Astrocyte (in vitro differentiated cells and primary cell): ENCODE measurements around the gene PSD4. TPM values are rescaled to one million over a fixed set of nuclear protein-coding genes. Genes with fewer than 3 reads are reported as not detected.

Experiments used
- DNase-seq: peaks from one replicate; pipeline ENCODE4 v3.0.0-alpha.2; 2010; ENCODE audit warnings: low read depth
- FAIRE-seq: peaks from 2 replicates; lab custom pipeline; 2011; peaks lifted over from hg19 to GRCh38; lab: Jason Lieb, UNC
- H2AFZ ChIP-seq: 2 replicates; pipeline ENCODE4 v1.6.0; 2012; ENCODE audit warnings: low read depth, low read length, inconsistent platforms
- H3K27ac ChIP-seq: 2 replicates; pipeline ENCODE4 v1.5.1; 2011; ENCODE audit warnings: low read depth, low read length, inconsistent platforms
- H3K27me3 ChIP-seq: 2 replicates; pipeline ENCODE4 v1.6.0; 2011; ENCODE audit warnings: low read length, inconsistent platforms; ENCODE audit not compliant: insufficient read depth
- H3K36me3 ChIP-seq: 2 replicates; pipeline ENCODE4 v1.5.1; 2011; ENCODE audit warnings: low read length, inconsistent platforms; ENCODE audit not compliant: insufficient read depth
- H3K4me1 ChIP-seq: 2 replicates; pipeline ENCODE4 v1.5.1; 2011; ENCODE audit warnings: low read length, inconsistent platforms; ENCODE audit not compliant: insufficient read depth
- H3K4me2 ChIP-seq: 2 replicates; pipeline ENCODE4 v1.6.0; 2012; ENCODE audit warnings: low read length, inconsistent platforms
- H3K4me3 ChIP-seq: 2 replicates; pipeline ENCODE4 v1.5.1; 2011; ENCODE audit warnings: low read depth, mild to moderate bottlenecking, low read length, inconsistent platforms; ENCODE audit not compliant: insufficient read depth
- H3K79me2 ChIP-seq: 2 replicates; pipeline ENCODE4 v1.6.0; 2012; ENCODE audit warnings: mild to moderate bottlenecking, low read length, inconsistent platforms; ENCODE audit not compliant: insufficient read depth
- H3K9ac ChIP-seq: 2 replicates; pipeline ENCODE4 v1.6.0; 2012; ENCODE audit warnings: mild to moderate bottlenecking, low read length, inconsistent platforms
- H3K9me3 ChIP-seq: 2 replicates; pipeline ENCODE4 v1.5.1; 2012; ENCODE audit warnings: low read depth, mild to moderate bottlenecking, low read length, inconsistent platforms; ENCODE audit not compliant: insufficient read depth
- H4K20me1 ChIP-seq: 2 replicates; pipeline ENCODE4 v1.6.0; 2012; ENCODE audit warnings: low read length, inconsistent platforms; ENCODE audit not compliant: insufficient read depth
- H3K27ac Mint-ChIP-seq: one replicate; pipeline ENCODE4 v1.8.0; 2021; ENCODE audit warnings: mild to moderate bottlenecking, mixed read lengths; ENCODE audit not compliant: unreplicated experiment
- H3K27me3 Mint-ChIP-seq: one replicate; pipeline ENCODE4 v1.8.0; 2021; ENCODE audit warnings: low read depth, mixed read lengths; ENCODE audit not compliant: unreplicated experiment
- H3K36me3 Mint-ChIP-seq: one replicate; pipeline ENCODE4 v1.8.0; 2021; ENCODE audit warnings: low read depth, mixed read lengths; ENCODE audit not compliant: unreplicated experiment
- H3K4me1 Mint-ChIP-seq: one replicate; pipeline ENCODE4 v1.8.0; 2021; ENCODE audit warnings: low read depth, mixed read lengths; ENCODE audit not compliant: unreplicated experiment
- H3K4me3 Mint-ChIP-seq: one replicate; pipeline ENCODE4 v1.8.0; 2021; ENCODE audit warnings: mild to moderate bottlenecking, moderate library complexity, mixed read lengths; ENCODE audit not compliant: unreplicated experiment
- H3K9me3 Mint-ChIP-seq: one replicate; pipeline ENCODE4 v1.8.0; 2021; ENCODE audit warnings: mild to moderate bottlenecking, mixed read lengths; ENCODE audit not compliant: unreplicated experiment
- EZH2 ChIP-seq: IDR thresholded peaks from 2 replicates; pipeline ENCODE4 v1.6.1; 2012; ENCODE audit warnings: mild to moderate bottlenecking, low read length, inconsistent platforms; ENCODE audit not compliant: insufficient read depth
- total RNA-seq: library from RNA; stranded (reverse); gene quantifications from 2 replicates; pipeline ENCODE4 v1.2.1, GENCODE V29; 2021
- TF ChIP-seq, protein P1 (sequence below): IDR thresholded peaks from 2 replicates; pipeline ENCODE4 v1.5.1; 2011; ENCODE audit warnings: low read depth, mild to moderate bottlenecking, inconsistent platforms, low read length, moderate library complexity; ENCODE audit not compliant: insufficient read depth

PSD4 gene
- total RNA-seq, 1 donor from 2014 or later = 4.0 TPM

DNA sequence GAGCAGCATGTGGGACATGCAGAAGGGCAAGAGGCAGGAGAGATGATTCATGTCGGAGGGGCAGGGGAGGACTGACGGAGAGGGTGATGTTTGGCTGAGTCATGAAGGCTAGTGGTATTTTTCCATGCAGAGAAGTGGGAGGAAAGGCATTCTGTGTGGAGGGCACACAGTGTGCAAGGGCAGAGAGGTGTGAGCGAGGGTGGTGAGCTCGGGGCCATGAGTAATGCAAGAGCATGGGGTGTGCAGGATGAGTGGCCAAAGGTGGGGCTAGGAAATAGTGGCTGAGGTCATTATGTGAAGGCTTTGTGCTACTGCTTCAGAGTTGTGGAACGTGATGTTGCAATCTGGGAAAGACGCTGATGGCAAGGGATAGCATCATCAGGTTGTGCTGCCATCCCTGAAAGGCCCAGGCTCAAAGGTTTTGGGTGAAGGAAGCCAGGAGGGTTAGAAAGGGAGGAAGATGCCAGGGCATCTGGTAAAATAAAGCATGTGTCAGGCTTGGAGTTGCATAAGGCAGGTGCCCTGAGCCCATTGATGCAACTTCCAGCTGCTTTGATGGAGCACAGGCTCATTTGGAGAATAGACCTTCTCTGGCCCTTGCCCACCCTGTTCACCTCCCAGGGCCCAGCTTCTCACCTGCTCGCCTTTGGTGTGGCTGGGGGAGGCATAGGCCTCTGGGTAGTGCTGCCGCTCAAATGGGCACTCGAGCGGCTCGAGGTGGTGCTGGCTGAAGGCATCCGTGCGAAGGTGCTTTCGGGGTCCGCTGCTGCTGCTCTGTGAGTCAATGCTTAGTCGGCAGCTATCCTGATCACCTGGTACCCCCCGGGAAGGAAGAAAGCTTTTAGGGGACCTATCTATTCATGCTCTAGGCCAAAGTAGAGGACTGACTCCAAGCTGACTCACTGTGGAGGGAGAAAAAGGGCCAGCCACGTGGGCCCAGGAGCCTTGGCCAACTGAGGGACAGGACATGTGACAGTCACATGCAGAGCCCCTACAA is 67.4 kb downstream of the PSD4 start:
- Histone ChIP-seq H3K4me1 (peaks cover 25% of the 10 kb centered on the region), H3K36me3 (no peaks in the 10 kb centered on the region), H3K4me2 (peak overlapping the region; percentile 79), H3K9ac (peak overlapping the region; percentile 79), H3K27ac (peak overlapping the region; percentile 94), H3K9me3 (no peaks in the 10 kb centered on the region), H4K20me1 (no peaks in the 10 kb centered on the region), H3K27me3 (no peaks in the 10 kb centered on the region), H3K4me3 (no peak overlapping the region), H2AFZ (no peak overlapping the region), H3K79me2 (no peaks in the 10 kb centered on the region)
- Mint-ChIP-seq H3K4me1 (peaks cover 21% of the 10 kb centered on the region), H3K36me3 (no peaks in the 10 kb centered on the region), H3K4me3 (peak overlapping the region; percentile 43), H3K27ac (peak overlapping the region; percentile 95), H3K27me3 (peaks cover 7% of the 10 kb centered on the region), H3K9me3 (no peaks in the 10 kb centered on the region)
- peak; percentile 98 for FAIRE-seq
- no peak for TF ChIP-seq EZH2
- TF ChIP-seq, protein P1, sequence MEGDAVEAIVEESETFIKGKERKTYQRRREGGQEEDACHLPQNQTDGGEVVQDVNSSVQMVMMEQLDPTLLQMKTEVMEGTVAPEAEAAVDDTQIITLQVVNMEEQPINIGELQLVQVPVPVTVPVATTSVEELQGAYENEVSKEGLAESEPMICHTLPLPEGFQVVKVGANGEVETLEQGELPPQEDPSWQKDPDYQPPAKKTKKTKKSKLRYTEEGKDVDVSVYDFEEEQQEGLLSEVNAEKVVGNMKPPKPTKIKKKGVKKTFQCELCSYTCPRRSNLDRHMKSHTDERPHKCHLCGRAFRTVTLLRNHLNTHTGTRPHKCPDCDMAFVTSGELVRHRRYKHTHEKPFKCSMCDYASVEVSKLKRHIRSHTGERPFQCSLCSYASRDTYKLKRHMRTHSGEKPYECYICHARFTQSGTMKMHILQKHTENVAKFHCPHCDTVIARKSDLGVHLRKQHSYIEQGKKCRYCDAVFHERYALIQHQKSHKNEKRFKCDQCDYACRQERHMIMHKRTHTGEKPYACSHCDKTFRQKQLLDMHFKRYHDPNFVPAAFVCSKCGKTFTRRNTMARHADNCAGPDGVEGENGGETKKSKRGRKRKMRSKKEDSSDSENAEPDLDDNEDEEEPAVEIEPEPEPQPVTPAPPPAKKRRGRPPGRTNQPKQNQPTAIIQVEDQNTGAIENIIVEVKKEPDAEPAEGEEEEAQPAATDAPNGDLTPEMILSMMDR = no peak
- peak; percentile 99 for DNase-seq

DNA sequence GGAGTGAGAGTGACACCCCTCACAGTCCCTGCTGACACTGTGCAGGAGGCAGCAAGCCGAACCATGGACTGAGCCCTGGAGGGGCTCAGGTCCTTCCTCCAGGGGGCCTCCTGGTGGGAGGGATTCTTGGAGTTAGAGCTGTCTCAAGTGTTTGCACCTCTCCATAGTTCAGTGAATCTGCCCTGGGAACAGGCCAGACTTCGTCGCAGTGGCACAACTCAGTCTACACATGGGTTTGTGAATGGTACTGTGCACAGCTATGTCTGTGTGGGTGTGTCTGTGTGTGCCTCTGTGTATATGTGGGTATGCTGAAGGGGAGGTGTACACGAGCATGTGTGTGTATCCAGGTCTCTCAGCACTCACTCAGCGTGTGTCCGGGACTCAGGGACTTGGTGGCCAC is 68.6 kb downstream of the PSD4 start:
- H3K4me3 ChIP-seq = no peak overlapping the region
- Mint-ChIP-seq H3K36me3 (no peaks in the 10 kb centered on the region), H3K4me3 (no peak overlapping the region), H3K9me3 (no peaks in the 10 kb centered on the region), H3K27ac (no peak overlapping the region), H3K4me1 (peaks cover 21% of the 10 kb centered on the region), H3K27me3 (peaks cover 12% of the 10 kb centered on the region)
- H4K20me1 ChIP-seq = no peaks in the 10 kb centered on the region
- H3K9me3 ChIP-seq = no peaks in the 10 kb centered on the region
- H3K79me2 ChIP-seq = no peaks in the 10 kb centered on the region
- no peak overlapping the region for H2AFZ ChIP-seq
- no peaks in the 10 kb centered on the region for H3K36me3 ChIP-seq
- H3K9ac ChIP-seq = no peak overlapping the region
- FAIRE-seq (no peak), DNase-seq (no peak)
- H3K27me3 ChIP-seq = no peaks in the 10 kb centered on the region
- H3K27ac ChIP-seq = no peak overlapping the region
- TF ChIP-seq EZH2 = no peak
- TF ChIP-seq, protein P1 = no peak
- peaks cover 25% of the 10 kb centered on the region for H3K4me1 ChIP-seq
- no peak overlapping the region for H3K4me2 ChIP-seq
